LNCAP (cell line): ENCODE results near the gene NBAS.

Experiments used
- CTCF ChIP-seq: fragments of 450-650 bp; IDR thresholded peaks from 2 replicates; pipeline ENCODE4 v1.5.1; 2017; ENCODE audit warnings: mild to moderate bottlenecking

NBAS gene

GRCh38 chr2:15146960-15147359 is 414.2 kb downstream of the NBAS start:
- TF ChIP-seq CTCF, result no peak

- no peak for TF ChIP-seq CTCF
Observed at GRCh38 chr2:15145919-15146318, 415.2 kb downstream of the NBAS start.

GRCh38 chr2:15145046-15145817 is 415.9 kb downstream of the NBAS start:
- no peak for TF ChIP-seq CTCF

- TF ChIP-seq CTCF, result no peak
Observed at GRCh38 chr2:15142069-15142689, 419.0 kb downstream of the NBAS start.

- TF ChIP-seq CTCF, result no peak
Observed at GRCh38 chr2:15141211-15141610, 419.9 kb downstream of the NBAS start.

GRCh38 chr2:15136639-15137038 is 424.5 kb downstream of the NBAS start:
- no peak for TF ChIP-seq CTCF

GRCh38 chr2:15134957-15135356 is 426.2 kb downstream of the NBAS start:
- no peak for TF ChIP-seq CTCF
